Posterior cingulate gyrus (tissue), 11 donors: ENCODE results near the gene ZDHHC9.
A peak's percentile ranks its signal among the peaks of the same experiment; 100 is the strongest.

ENCODE experiments used
- DNase-seq, 10 donors: peaks; one replicate each; pipeline versions ENCODE4 v3.0.0 to v3.0.0-alpha.2; 2020 to 2021; ENCODE audit warnings: mixed read lengths in 3 of 10
- intact Hi-C: fragments of 100-400 bp; cut with DNase I; formaldehyde crosslinking; loops from one replicate; pipeline ENCODE4 v1.15.1; 2023

Gene ZDHHC9

GRCh38 chrX:129790146-129790545 lies 53.5 kb downstream of the ZDHHC9 start:
- DNase-seq, result no peak
- intact Hi-C loops, result no loop called here

- DNase-seq, result peak in 1 of 10 donors; percentile 43
- intact Hi-C loops, result no loop called here
Measured at GRCh38 chrX:129788527-129788926, 55.2 kb downstream of the ZDHHC9 start.

GRCh38 chrX:129787336-129788055 lies 56.2 kb downstream of the ZDHHC9 start:
- intact Hi-C loops, result no loop called here
- no peak for DNase-seq

GRCh38 chrX:129786210-129786651 lies 57.5 kb downstream of the ZDHHC9 start:
- intact Hi-C loops, result no loop called here
- DNase-seq, result peak in 1 of 10 donors; percentile 24

- intact Hi-C loops, result no loop called here
Measured at GRCh38 chrX:129785160-129785947, 58.3 kb downstream of the ZDHHC9 start.

GRCh38 chrX:129784371-129784770 lies 59.3 kb downstream of the ZDHHC9 start:
- intact Hi-C loops, result no loop called here
- DNase-seq, result peak in 1 of 10 donors; percentile 4

More at GRCh38 chrX:129785160-129785947, 58.3 kb downstream of the ZDHHC9 start:
- peak in 1 of 10 donors; percentile 50 for DNase-seq

- intact Hi-C loops, result no loop called here
- peak in 2 of 10 donors; percentile 45 to 66 for DNase-seq
Measured at GRCh38 chrX:129783291-129783713, 60.4 kb downstream of the ZDHHC9 start.

- intact Hi-C loops, result no loop called here
- DNase-seq, result peak in 2 of 10 donors; percentile 13 to 31
Measured at GRCh38 chrX:129782706-129783105, 61.0 kb downstream of the ZDHHC9 start.

- intact Hi-C loops, result no loop called here
Measured at GRCh38 chrX:129781680-129782495, 61.8 kb downstream of the ZDHHC9 start.

GRCh38 chrX:129781134-129781672 lies 62.5 kb downstream of the ZDHHC9 start:
- intact Hi-C loops, result no loop called here

More at GRCh38 chrX:129781680-129782495, 61.8 kb downstream of the ZDHHC9 start:
- peak in 2 of 10 donors; percentile 49 to 54 for DNase-seq

GRCh38 chrX:129780441-129781105 lies 63.1 kb downstream of the ZDHHC9 start:
- intact Hi-C loops, result no loop called here
- DNase-seq, result peak in 2 of 10 donors; percentile 74 to 82

More at GRCh38 chrX:129781134-129781672, 62.5 kb downstream of the ZDHHC9 start:
- peak in 2 of 10 donors; percentile 69 to 73 for DNase-seq

- peak in 2 of 10 donors; percentile 81 to 84 for DNase-seq
- intact Hi-C loops, result no loop called here
Measured at GRCh38 chrX:129779747-129780146, 63.9 kb downstream of the ZDHHC9 start, which contains the start of gene SASH3. SASH3 (plus strand) TSS chrX:129779949; CDS start chrX:129780098, 149 bp downstream.

- intact Hi-C loops, result no loop called here
- DNase-seq, result peak in 2 of 10 donors; percentile 11 to 49
Measured at GRCh38 chrX:129779086-129779672, 64.5 kb downstream of the ZDHHC9 start.

- intact Hi-C loops, result no loop called here
- peak in 3 of 10 donors; percentile 65 to 85 (median 76) for DNase-seq
Measured at GRCh38 chrX:129777218-129778030, 66.3 kb downstream of the ZDHHC9 start.

GRCh38 chrX:129773649-129774458 lies 69.8 kb downstream of the ZDHHC9 start:
- peak in 3 of 10 donors; percentile 7 to 54 (median 34) for DNase-seq
- intact Hi-C loops, result no loop called here

GRCh38 chrX:129772796-129773431 lies 70.8 kb downstream of the ZDHHC9 start:
- DNase-seq, result peak in 6 of 10 donors; percentile 11 to 86 (median 42)
- intact Hi-C loops, result no loop called here
